Upper lobe of right lung (tissue), 1 donor: ENCODE data around the gene MFAP2. TPM values are rescaled to one million over a fixed set of nuclear protein-coding genes. Genes with fewer than 3 reads are reported as not detected.

ENCODE experiments used
- ATAC-seq: fragments of 200-7000 bp; cut with Tn5 transposase; one replicate; pipeline ENCODE4 v1.9.1; 2020; ENCODE audit warnings: mild to moderate bottlenecking, moderate library complexity
- DNase-seq: peaks from one replicate; pipeline ENCODE4 v3.0.0-alpha.2; 2020
- H3K27ac ChIP-seq: fragments of 200-600 bp; one replicate; pipeline ENCODE4 v1.8.0; 2022
- H3K27me3 ChIP-seq: fragments of 200-600 bp; one replicate; pipeline ENCODE4 v1.8.0; 2022; ENCODE audit warnings: mild to moderate bottlenecking
- H3K36me3 ChIP-seq: fragments of 200-600 bp; one replicate; pipeline ENCODE4 v1.8.0; 2022
- H3K4me1 ChIP-seq: fragments of 200-600 bp; one replicate; pipeline ENCODE4 v1.8.0; 2022
- H3K4me3 ChIP-seq: fragments of 200-600 bp; one replicate; pipeline ENCODE4 v1.8.0; 2022; ENCODE audit warnings: mild to moderate bottlenecking
- H3K9me3 ChIP-seq: fragments of 200-600 bp; one replicate; pipeline ENCODE4 v1.8.0; 2022
- CTCF ChIP-seq: fragments of 200-600 bp; IDR thresholded peaks from one replicate; pipeline ENCODE4 v1.8.0; 2022; ENCODE audit warnings: antibody characterized with exemption
- intact Hi-C: fragments of 100-400 bp; cut with DNase I; formaldehyde crosslinking; loops from one replicate; pipeline ENCODE4 v1.11.0; 2022
- total RNA-seq: library from RNA; stranded (reverse); fragmentation: NEBNext Ultra II Directional; extraction: Animal tissue kit (Norgen Biotek cat#: 25700); gene quantifications from one replicate; pipeline ENCODE4 v1.2.1, GENCODE V29; 2021
- donor health status: DM: no; HTN: yes; CAD: no; lungs with severe emphysema.

MFAP2 gene
- total RNA-seq, 1 donor from 2014 or later = 14.8 TPM

GRCh38 chr1:16989676-16990391 is 9.4 kb upstream of the MFAP2 start:
- ATAC-seq (no peak), DNase-seq (no peak)
- Histone ChIP-seq H3K4me3 (no peak overlapping the region), H3K9me3 (no peaks in the 10 kb centered on the region), H3K36me3 (peaks cover 29% of the 10 kb centered on the region), H3K27ac (no peak overlapping the region), H3K4me1 (no peaks in the 10 kb centered on the region), H3K27me3 (no peaks in the 10 kb centered on the region)
- intact Hi-C loops = no loop called here
- TF ChIP-seq CTCF = no peak

GRCh38 chr1:16988210-16988609 is 7.8 kb upstream of the MFAP2 start:
- ATAC-seq = no peak
- Histone ChIP-seq H3K27me3 (no peaks in the 10 kb centered on the region), H3K4me3 (no peak overlapping the region), H3K36me3 (peaks cover 29% of the 10 kb centered on the region), H3K9me3 (no peaks in the 10 kb centered on the region), H3K4me1 (no peaks in the 10 kb centered on the region), H3K27ac (no peak overlapping the region)
- no peak for DNase-seq
- TF ChIP-seq CTCF = no peak
- intact Hi-C loops = no loop called here

- peak; percentile 15 for TF ChIP-seq CTCF
- intact Hi-C loops = no loop called here
- no peak overlapping the region for H3K27ac ChIP-seq
- DNase-seq = no peak
- H3K4me3 ChIP-seq = no peak overlapping the region
- no peaks in the 10 kb centered on the region for H3K27me3 ChIP-seq
- ATAC-seq = no peak
- H3K4me1 ChIP-seq = no peaks in the 10 kb centered on the region
- H3K9me3 ChIP-seq = no peaks in the 10 kb centered on the region
- H3K36me3 ChIP-seq = peaks cover 29% of the 10 kb centered on the region
Measured at GRCh38 chr1:16986962-16987361, 6.5 kb upstream of the MFAP2 start.

- no peak overlapping the region for H3K27ac ChIP-seq
- no peak overlapping the region for H3K4me3 ChIP-seq
- intact Hi-C loops = no loop called here
- peaks cover 29% of the 10 kb centered on the region for H3K36me3 ChIP-seq
- no peaks in the 10 kb centered on the region for H3K9me3 ChIP-seq
- H3K27me3 ChIP-seq = no peaks in the 10 kb centered on the region
- no peaks in the 10 kb centered on the region for H3K4me1 ChIP-seq
- ATAC-seq (no peak), DNase-seq (no peak)
- no peak for TF ChIP-seq CTCF
Measured at GRCh38 chr1:16986560-16986959, 6.1 kb upstream of the MFAP2 start.

GRCh38 chr1:16986113-16986512 is 5.7 kb upstream of the MFAP2 start:
- Histone ChIP-seq H3K36me3 (peaks cover 29% of the 10 kb centered on the region), H3K4me1 (no peaks in the 10 kb centered on the region), H3K27me3 (no peaks in the 10 kb centered on the region), H3K27ac (no peak overlapping the region), H3K9me3 (no peaks in the 10 kb centered on the region), H3K4me3 (no peak overlapping the region)
- no peak for TF ChIP-seq CTCF
- DNase-seq (no peak), ATAC-seq (peak; percentile 3)
- intact Hi-C loops = no loop called here

- Histone ChIP-seq H3K4me1 (no peaks in the 10 kb centered on the region), H3K4me3 (no peak overlapping the region), H3K9me3 (no peaks in the 10 kb centered on the region), H3K27ac (peak overlapping the region; percentile 17), H3K36me3 (peaks cover 25% of the 10 kb centered on the region), H3K27me3 (no peaks in the 10 kb centered on the region)
- intact Hi-C loops = no loop called here
- DNase-seq (no peak), ATAC-seq (peak; percentile 29)
- no peak for TF ChIP-seq CTCF
Measured at GRCh38 chr1:16984717-16985116, 4.3 kb upstream of the MFAP2 start.
